Gastroesophageal sphincter (tissue), 4 donors: ENCODE measurements around the gene KDM6B. TPM values are rescaled to one million over a fixed set of nuclear protein-coding genes. Genes with fewer than 3 reads are reported as not detected.

Experiments
- ATAC-seq: fragments of 150-250 bp; one replicate; pipeline ENCODE4 v1.9.1; 2016; ENCODE audit warnings: mild to moderate bottlenecking, moderate library complexity
- H3K27ac ChIP-seq, 4 donors: fragments of 200-600 bp; sonication (generic) in 3 of 4; 1 replicate in 3 of 4; 2 replicates in 1 of 4; pipeline ENCODE4 v1.5.1; 2016 to 2019
- H3K27me3 ChIP-seq: fragments of 200-600 bp; sonication (generic); one replicate; pipeline ENCODE4 v1.5.1; 2019
- H3K36me3 ChIP-seq, 2 donors: fragments of 200-600 bp; sonication (generic); one replicate each; pipeline ENCODE4 v1.5.1; 2019; ENCODE audit warnings: control low read depth in 1 of 2
- H3K4me1 ChIP-seq, 3 donors: fragments of 200-600 bp; sonication (generic); 1 replicate in 2 of 3; 2 replicates in 1 of 3; pipeline ENCODE4 v1.5.1; 2016 to 2019; ENCODE audit warnings: control low read depth in 2 of 3
- H3K4me3 ChIP-seq, 2 donors: fragments of 200-600 bp; sonication (generic); one replicate each; pipeline ENCODE4 v1.5.1; 2019; ENCODE audit warnings: mild to moderate bottlenecking in 1 of 2, moderate library complexity in 1 of 2
- H3K9me3 ChIP-seq, 3 donors: fragments of 200-600 bp; sonication (generic); one replicate each; pipeline ENCODE4 v1.5.1; 2017 to 2019; ENCODE audit warnings: control low read depth in 2 of 3
- EP300 ChIP-seq: sonication (generic); formaldehyde crosslinking; IDR thresholded peaks from one replicate; pipeline ENCODE4 v1.6.1; 2017; ENCODE audit warnings: antibody characterized with exemption, mild to moderate bottlenecking
- POLR2A ChIP-seq, 2 donors: fragments of 450-650 bp; IDR thresholded peaks; one replicate each; pipeline ENCODE4 v1.6.1; 2017; ENCODE audit warnings: antibody characterized with exemption in 2 of 2, mild to moderate bottlenecking in 2 of 2, moderate library complexity in 1 of 2
- POLR2AphosphoS5 ChIP-seq: sonication (generic); formaldehyde crosslinking; IDR thresholded peaks from one replicate; pipeline ENCODE4 v1.6.1; 2017; ENCODE audit warnings: antibody characterized with exemption
- WGBS, 2 donors: methylation state at CpG; one replicate each; pipeline ENCODE4 v1.1.5; 2018; ENCODE audit warnings: low coverage in 1 of 2; 5-methylcytosine and 5-hydroxymethylcytosine counted together
- total RNA-seq, 4 donors: library from RNA; depleted of rRNA; stranded (reverse); fragments of >200 nt; gene quantifications; one replicate each; pipeline ENCODE4 v1.1.0, GENCODE V29; 2016
- TF ChIP-seq, protein P1 (sequence below), 4 experiments: fragments of 200-600 bp in 2 of 4; fragments of 450-650 bp in 2 of 4; sonication (generic) in 1 of 4; IDR thresholded peaks; one replicate each; pipeline ENCODE4 v1.5.1; 2017 to 2019; ENCODE audit warnings: antibody characterized with exemption in 4 of 4, mild to moderate bottlenecking in 2 of 4, moderate library complexity in 2 of 4

Gene KDM6B, protein sequence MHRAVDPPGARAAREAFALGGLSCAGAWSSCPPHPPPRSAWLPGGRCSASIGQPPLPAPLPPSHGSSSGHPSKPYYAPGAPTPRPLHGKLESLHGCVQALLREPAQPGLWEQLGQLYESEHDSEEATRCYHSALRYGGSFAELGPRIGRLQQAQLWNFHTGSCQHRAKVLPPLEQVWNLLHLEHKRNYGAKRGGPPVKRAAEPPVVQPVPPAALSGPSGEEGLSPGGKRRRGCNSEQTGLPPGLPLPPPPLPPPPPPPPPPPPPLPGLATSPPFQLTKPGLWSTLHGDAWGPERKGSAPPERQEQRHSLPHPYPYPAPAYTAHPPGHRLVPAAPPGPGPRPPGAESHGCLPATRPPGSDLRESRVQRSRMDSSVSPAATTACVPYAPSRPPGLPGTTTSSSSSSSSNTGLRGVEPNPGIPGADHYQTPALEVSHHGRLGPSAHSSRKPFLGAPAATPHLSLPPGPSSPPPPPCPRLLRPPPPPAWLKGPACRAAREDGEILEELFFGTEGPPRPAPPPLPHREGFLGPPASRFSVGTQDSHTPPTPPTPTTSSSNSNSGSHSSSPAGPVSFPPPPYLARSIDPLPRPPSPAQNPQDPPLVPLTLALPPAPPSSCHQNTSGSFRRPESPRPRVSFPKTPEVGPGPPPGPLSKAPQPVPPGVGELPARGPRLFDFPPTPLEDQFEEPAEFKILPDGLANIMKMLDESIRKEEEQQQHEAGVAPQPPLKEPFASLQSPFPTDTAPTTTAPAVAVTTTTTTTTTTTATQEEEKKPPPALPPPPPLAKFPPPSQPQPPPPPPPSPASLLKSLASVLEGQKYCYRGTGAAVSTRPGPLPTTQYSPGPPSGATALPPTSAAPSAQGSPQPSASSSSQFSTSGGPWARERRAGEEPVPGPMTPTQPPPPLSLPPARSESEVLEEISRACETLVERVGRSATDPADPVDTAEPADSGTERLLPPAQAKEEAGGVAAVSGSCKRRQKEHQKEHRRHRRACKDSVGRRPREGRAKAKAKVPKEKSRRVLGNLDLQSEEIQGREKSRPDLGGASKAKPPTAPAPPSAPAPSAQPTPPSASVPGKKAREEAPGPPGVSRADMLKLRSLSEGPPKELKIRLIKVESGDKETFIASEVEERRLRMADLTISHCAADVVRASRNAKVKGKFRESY (N-terminal part only)
- total RNA-seq: 10 to 100 TPM in 3 of 4 donors, 1 to 10 TPM in 1; 5.7 to 16.2 (median 15.6) TPM

DNA sequence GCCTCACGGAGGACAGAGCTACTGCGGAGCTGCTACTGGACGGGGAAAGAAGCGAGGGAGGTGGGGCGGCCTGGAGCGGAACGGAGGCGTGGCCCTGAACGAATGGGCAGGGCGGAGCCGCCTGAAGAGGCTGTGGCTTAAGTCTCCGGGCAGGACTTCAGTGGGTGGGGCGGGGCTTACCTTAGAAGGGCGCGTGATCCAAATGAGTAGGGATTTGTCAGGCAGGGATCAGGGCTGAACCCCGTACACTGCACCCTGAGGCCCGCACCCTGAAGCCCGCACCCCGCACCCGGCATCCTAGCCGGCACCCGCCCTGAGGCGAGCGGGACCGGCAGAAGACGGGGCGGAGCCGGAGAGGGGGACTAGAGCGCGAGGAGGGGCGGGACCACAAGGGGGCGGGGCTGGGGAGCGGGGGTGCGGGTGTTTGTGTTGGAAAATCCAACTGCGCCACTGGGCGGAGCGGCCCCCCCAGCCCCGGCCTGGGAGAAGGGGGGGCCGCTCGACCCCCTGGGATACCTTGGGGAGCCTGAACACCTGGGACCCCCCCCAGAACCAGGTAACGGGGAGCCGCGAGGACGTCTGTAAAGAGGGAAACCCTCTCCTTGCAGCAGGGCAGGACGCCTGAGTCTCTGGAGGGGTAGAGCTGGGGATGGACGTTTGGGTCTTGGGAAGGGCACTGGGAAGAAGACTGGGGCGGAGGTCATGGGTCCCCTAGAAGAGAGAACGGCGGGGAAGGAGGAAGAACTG, at the start of gene KDM6B:
TSS of gene KDM6B (plus strand) at position 423 of the 747 bp plus-strand sequence. CDS start 11,338 bp downstream, outside the sequence.
- ATAC-seq: peak; percentile 84
- Histone ChIP-seq H3K4me1 (peaks cover 6 to 43% (median 35%) of the 10 kb centered on the region in 3 donors), H3K9me3 (no peaks in the 10 kb centered on the region), H3K27me3 (no peaks in the 10 kb centered on the region), H3K4me3 (peak within 1 kb of the TSS; percentile 81 to 86), H3K36me3 (no peaks in the 10 kb centered on the region), H3K27ac (peak within 1 kb of the TSS; percentile 94 to 99 (median 96))
- 0 to 1% methylated on average over 15 to 20 of the region's 49 CpGs for WGBS, 2 donors
- TF ChIP-seq POLR2AphosphoS5: peak; percentile 3
- TF ChIP-seq, protein P1, sequence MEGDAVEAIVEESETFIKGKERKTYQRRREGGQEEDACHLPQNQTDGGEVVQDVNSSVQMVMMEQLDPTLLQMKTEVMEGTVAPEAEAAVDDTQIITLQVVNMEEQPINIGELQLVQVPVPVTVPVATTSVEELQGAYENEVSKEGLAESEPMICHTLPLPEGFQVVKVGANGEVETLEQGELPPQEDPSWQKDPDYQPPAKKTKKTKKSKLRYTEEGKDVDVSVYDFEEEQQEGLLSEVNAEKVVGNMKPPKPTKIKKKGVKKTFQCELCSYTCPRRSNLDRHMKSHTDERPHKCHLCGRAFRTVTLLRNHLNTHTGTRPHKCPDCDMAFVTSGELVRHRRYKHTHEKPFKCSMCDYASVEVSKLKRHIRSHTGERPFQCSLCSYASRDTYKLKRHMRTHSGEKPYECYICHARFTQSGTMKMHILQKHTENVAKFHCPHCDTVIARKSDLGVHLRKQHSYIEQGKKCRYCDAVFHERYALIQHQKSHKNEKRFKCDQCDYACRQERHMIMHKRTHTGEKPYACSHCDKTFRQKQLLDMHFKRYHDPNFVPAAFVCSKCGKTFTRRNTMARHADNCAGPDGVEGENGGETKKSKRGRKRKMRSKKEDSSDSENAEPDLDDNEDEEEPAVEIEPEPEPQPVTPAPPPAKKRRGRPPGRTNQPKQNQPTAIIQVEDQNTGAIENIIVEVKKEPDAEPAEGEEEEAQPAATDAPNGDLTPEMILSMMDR (IDR thresholded peaks at IDR 0.05): peak in 2 of 4 experiments; percentile 17 to 27
- TF ChIP-seq POLR2A (IDR thresholded peaks at IDR 0.05): peak; percentile 16 to 59
- no peak for TF ChIP-seq EP300

DNA sequence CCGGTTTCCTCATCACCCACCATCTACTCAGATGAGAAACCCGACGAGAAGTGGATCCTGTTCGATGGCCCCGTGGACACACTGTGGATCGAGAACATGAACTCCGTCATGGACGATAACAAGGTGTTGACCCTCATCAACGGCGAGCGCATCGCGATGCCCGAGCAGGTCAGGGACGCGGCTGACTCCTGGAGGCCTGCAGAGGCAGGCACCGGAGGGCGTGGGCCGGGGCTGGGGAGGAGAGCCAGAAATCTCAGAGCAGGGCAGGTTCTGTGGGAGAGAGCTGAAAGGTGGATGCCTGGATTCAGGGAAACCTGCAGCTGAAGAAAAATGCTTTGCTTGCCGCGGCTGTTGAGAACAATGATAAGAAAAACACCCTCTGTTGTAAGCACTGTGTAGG, 47.2 kb upstream of the KDM6B start:
- TF ChIP-seq POLR2AphosphoS5 (no peak), EP300 (no peak), POLR2A (IDR thresholded peaks at IDR 0.05) (no peak)
- TF ChIP-seq, protein P1 (IDR thresholded peaks at IDR 0.05): no peak
- no peaks in the 10 kb centered on the region for H3K36me3 ChIP-seq
- H3K4me3 ChIP-seq: no peak overlapping the region
- H3K9me3 ChIP-seq: no peaks in the 10 kb centered on the region
- H3K27ac ChIP-seq: no peak overlapping the region
- peaks cover 11% of the 10 kb centered on the region for H3K27me3 ChIP-seq
- H3K4me1 ChIP-seq: no peaks in the 10 kb centered on the region
- 74% methylated on average over 9 of the region's 21 CpGs; no CpG with 5 or more reads in 1 of the 2 donors for whole genome bisulfite sequencing, 2 donors
- no peak for ATAC-seq

DNA sequence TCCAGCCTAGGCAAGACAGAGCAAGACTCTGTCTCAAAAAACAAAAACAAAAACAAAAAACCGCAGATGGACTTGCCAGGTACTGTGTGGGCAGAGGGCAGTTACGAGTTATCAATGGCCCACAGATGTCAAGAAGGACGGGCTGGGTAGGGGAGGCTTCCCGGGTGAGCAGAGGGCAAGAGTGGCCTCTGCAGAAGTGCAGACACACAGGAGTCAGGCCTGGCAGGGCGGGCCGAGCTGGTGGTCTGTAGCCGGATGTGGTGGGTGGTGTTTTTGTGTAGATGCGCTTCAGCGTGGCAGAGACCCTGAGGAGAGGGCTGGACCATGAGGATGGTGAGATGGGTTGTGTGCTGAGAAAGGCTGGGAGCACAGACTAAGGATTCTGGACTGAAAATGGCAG, 44.9 kb upstream of the KDM6B start:
- ATAC-seq: no peak
- TF ChIP-seq, protein P1 (IDR thresholded peaks at IDR 0.05): no peak
- TF ChIP-seq EP300: no peak
- TF ChIP-seq POLR2A (IDR thresholded peaks at IDR 0.05): no peak
- no peak for TF ChIP-seq POLR2AphosphoS5
- Histone ChIP-seq H3K4me1 (no peaks in the 10 kb centered on the region), H3K27ac (no peak overlapping the region), H3K9me3 (no peaks in the 10 kb centered on the region), H3K4me3 (no peak overlapping the region), H3K27me3 (peaks cover 1% of the 10 kb centered on the region), H3K36me3 (no peaks in the 10 kb centered on the region)
- WGBS, 2 donors: 87 to 91% methylated on average over 4 to 8 of the region's 9 CpGs

DNA sequence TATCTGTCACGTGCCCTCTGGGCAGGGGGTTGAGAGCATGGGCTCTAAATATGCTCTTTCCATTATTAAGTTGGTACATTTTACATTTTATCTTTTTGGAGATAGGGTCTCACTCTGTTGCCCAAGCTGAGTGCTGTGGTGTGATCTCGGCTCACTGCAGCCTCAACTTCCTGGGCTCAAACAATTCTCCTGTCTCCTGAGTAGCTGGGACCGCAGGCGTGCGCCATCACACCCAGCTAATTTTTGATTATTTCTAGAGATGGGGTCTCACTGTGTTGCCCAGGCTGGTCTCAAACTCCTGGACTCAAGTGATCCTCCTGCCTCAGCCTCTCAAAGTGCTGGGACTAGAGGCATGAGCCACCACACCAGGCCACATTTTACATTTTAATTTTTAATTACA, 43.9 kb upstream of the KDM6B start:
- 96% methylated on average over 4 of the region's 5 CpGs; no CpG with 5 or more reads in 1 of the 2 donors for WGBS, 2 donors
- H3K9me3 ChIP-seq: no peaks in the 10 kb centered on the region
- H3K4me1 ChIP-seq: no peaks in the 10 kb centered on the region
- TF ChIP-seq, protein P1 (IDR thresholded peaks at IDR 0.05): no peak
- no peak for TF ChIP-seq EP300
- TF ChIP-seq POLR2A (IDR thresholded peaks at IDR 0.05): no peak
- no peak for TF ChIP-seq POLR2AphosphoS5
- H3K27me3 ChIP-seq: peaks cover 4% of the 10 kb centered on the region
- H3K4me3 ChIP-seq: no peak overlapping the region
- no peaks in the 10 kb centered on the region for H3K36me3 ChIP-seq
- H3K27ac ChIP-seq: no peak overlapping the region
- no peak for ATAC-seq
